ENCODE results near the gene ZBTB7C. TPM values are rescaled to one million over a fixed set of nuclear protein-coding genes. Genes with fewer than 3 reads are reported as not detected.

Gene ZBTB7C
- total RNA-seq, 1 experiment from 2014 or later: 0.33 TPM

GRCh38 chr18:48393776-48394175 lies 15.4 kb downstream of the ZBTB7C start:
- no peak overlapping the region for H3K4me3 Mint-ChIP-seq
- peaks cover 29% of the 10 kb centered on the region for H3K27me3 Mint-ChIP-seq (ENCODE audit: low read depth)
- Histone ChIP-seq H2BK5ac (ENCODE audit: insufficient read length, low read length) (no peak overlapping the region), H3K9me3 (ENCODE audit: control insufficient read depth, low read depth, low read length) (no peaks in the 10 kb centered on the region), H3K23me2 (ENCODE audit: insufficient read length, low read depth, low read length, poor library complexity, severe bottlenecking) (no peaks in the 10 kb centered on the region), H4K20me1 (ENCODE audit: control insufficient read depth, insufficient read depth, insufficient read length) (no peaks in the 10 kb centered on the region), H3K79me2 (ENCODE audit: insufficient read depth, low read length) (no peaks in the 10 kb centered on the region), H3T11ph (ENCODE audit: low read length) (no peak overlapping the region), H3K27me3 (ENCODE audit: insufficient read depth, low read length) (no peaks in the 10 kb centered on the region), H4K91ac (ENCODE audit: insufficient read length, low read depth, low read length) (no peak overlapping the region), H3K4me2 (ENCODE audit: insufficient read depth, insufficient read length, low read length) (no peak overlapping the region), H2AK5ac (ENCODE audit: insufficient read length, low read length) (no peak overlapping the region), H2BK120ac (ENCODE audit: low read depth, low read length, poor library complexity, severe bottlenecking) (no peak overlapping the region), H3K4me1 (ENCODE audit: insufficient read depth, low read length) (no peaks in the 10 kb centered on the region), H3K27ac (ENCODE audit: insufficient read length, low read depth, low read length) (no peak overlapping the region), H2AFZ (ENCODE audit: low read length) (no peak overlapping the region), H4K5ac (ENCODE audit: insufficient read length, low read depth, low read length) (no peak overlapping the region), H4K8ac (replicated peaks; ENCODE audit: insufficient read length, low read depth, low read length) (no peak overlapping the region), H3K79me1 (ENCODE audit: insufficient read depth, low read depth, low read length, poor library complexity, severe bottlenecking) (no peaks in the 10 kb centered on the region), H2BK15ac (ENCODE audit: low read depth, low read length) (no peak overlapping the region), H3K4ac (ENCODE audit: low read depth, low read length) (no peak overlapping the region), H3K56ac (ENCODE audit: insufficient read length, low read depth, low read length) (no peak overlapping the region), H3K23ac (ENCODE audit: insufficient read length, low read depth, low read length) (no peak overlapping the region), H3K9ac (ENCODE audit: extremely low read depth, insufficient read length, low read length) (no peak overlapping the region), H3K18ac (ENCODE audit: insufficient read length, low read depth, low read length) (no peak overlapping the region), H2BK12ac (ENCODE audit: insufficient read length, low read depth, low read length) (no peak overlapping the region), H2BK20ac (ENCODE audit: low read depth, low read length, poor library complexity, severe bottlenecking) (no peak overlapping the region), H3K14ac (ENCODE audit: insufficient read depth, low read length) (no peak overlapping the region)
- no CpG with 5 or more reads among the region's 1 CpG for WGBS (ENCODE audit: extremely low coverage, insufficient read length, low lambda C conversion rate)
- TF ChIP-seq CTCF (conservative IDR thresholded peaks at IDR 0.05): no peak
- H3K27ac Mint-ChIP-seq: no peak overlapping the region
- H3K4me1 Mint-ChIP-seq: peaks cover 25 to 26% of the 10 kb centered on the region in 2 experiments
- DNase-seq: no peak
- H3K36me3 Mint-ChIP-seq (ENCODE audit: insufficient read depth in 1 of 3, low read depth in 3 of 3): no peaks in the 10 kb centered on the region
- no peaks in the 10 kb centered on the region for H3K9me3 Mint-ChIP-seq

Measured in H9 (cell line).